Neural progenitor cell (in vitro differentiated cells): ENCODE measurements around the gene NDUFS3.

Source experiments
- CTCF ChIP-seq: fragments of 200-600 bp; sonication (generic); IDR thresholded peaks from 2 replicates; pipeline ENCODE4 v1.5.1; 2017; ENCODE audit warnings: antibody characterized with exemption, mild to moderate bottlenecking
- EZH2 ChIP-seq: fragments of 200-600 bp; sonication (generic); IDR thresholded peaks from 2 replicates; pipeline ENCODE4 v1.6.1; 2017; ENCODE audit warnings: antibody characterized with exemption, mild to moderate bottlenecking, moderate library complexity

- TF ChIP-seq CTCF (no peak), EZH2 (no peak)
Observed at GRCh38 chr11:47595029-47595428, 16.2 kb downstream of the NDUFS3 start.
